PC-3 (cell line): ENCODE data around the gene SNCG.

Experiments
- EZH2 ChIP-seq: fragments of 300-600 bp; sonication (generic); IDR thresholded peaks from one replicate; pipeline ENCODE4 v1.6.1; 2017; ENCODE audit warnings: antibody characterized with exemption, mild to moderate bottlenecking, low read length; ENCODE audit not compliant: unreplicated experiment
- EZH2phosphoT487 ChIP-seq: fragments of 300-600 bp; sonication (generic); IDR thresholded peaks from 2 replicates; pipeline ENCODE4 v1.6.1; 2018; ENCODE audit warnings: mild to moderate bottlenecking, antibody characterized with exemption, low read length, borderline replicate concordance
- TF ChIP-seq, protein P1 (sequence below): fragments of 300-600 bp; sonication (generic); conservative IDR thresholded peaks from 2 replicates; pipeline ENCODE4 v1.5.1; 2017; ENCODE audit warnings: antibody characterized with exemption, low read depth, mild to moderate bottlenecking, low read length

DNA sequence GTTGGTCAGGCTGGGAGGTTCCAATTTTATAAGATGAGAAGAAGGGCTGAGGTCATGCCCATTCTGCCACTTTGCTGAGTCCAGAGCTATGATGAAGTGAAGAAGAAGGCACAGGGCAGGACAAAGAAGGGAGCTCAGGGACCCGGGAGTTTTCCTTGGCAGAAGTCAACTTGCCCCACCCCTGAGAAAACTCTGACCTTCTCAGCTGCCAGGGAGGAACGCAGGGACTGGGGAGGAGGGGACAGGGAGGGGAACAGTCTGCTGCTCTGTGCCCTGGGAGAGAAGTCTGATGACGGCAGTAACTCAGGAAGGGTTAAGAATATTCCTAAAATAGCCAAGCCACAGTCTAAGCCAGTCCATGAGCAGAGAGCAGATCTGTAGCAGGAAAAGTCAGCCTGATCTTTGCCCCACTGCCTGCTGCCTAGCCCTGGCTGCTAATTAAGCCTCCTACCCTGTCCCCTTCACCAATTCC lies 21.6 kb downstream of the SNCG start:
- TF ChIP-seq, protein P1, sequence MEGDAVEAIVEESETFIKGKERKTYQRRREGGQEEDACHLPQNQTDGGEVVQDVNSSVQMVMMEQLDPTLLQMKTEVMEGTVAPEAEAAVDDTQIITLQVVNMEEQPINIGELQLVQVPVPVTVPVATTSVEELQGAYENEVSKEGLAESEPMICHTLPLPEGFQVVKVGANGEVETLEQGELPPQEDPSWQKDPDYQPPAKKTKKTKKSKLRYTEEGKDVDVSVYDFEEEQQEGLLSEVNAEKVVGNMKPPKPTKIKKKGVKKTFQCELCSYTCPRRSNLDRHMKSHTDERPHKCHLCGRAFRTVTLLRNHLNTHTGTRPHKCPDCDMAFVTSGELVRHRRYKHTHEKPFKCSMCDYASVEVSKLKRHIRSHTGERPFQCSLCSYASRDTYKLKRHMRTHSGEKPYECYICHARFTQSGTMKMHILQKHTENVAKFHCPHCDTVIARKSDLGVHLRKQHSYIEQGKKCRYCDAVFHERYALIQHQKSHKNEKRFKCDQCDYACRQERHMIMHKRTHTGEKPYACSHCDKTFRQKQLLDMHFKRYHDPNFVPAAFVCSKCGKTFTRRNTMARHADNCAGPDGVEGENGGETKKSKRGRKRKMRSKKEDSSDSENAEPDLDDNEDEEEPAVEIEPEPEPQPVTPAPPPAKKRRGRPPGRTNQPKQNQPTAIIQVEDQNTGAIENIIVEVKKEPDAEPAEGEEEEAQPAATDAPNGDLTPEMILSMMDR, result no peak
- TF ChIP-seq EZH2, result no peak
- TF ChIP-seq EZH2phosphoT487, result no peak
